Transverse colon (tissue), 4 donors: ENCODE results near the gene NKPD1. TPM values are rescaled to one million over a fixed set of nuclear protein-coding genes. Genes with fewer than 3 reads are reported as not detected.

ENCODE experiments used
- DNase-seq: peaks from one replicate; pipeline ENCODE4 v3.0.0-alpha.2; 2019
- H3K27ac ChIP-seq, 4 donors: fragments of 200-600 bp; sonication (generic); 2 replicates each; pipeline ENCODE4 v1.5.1; 2016 to 2018; ENCODE audit warnings: inconsistent platforms in 4 of 4
- H3K27me3 ChIP-seq: fragments of 200-600 bp; sonication (generic); 2 replicates; pipeline ENCODE4 v1.5.1; 2017; ENCODE audit warnings: inconsistent platforms
- H3K36me3 ChIP-seq, 4 donors: fragments of 200-600 bp; sonication (generic); 2 replicates each; pipeline ENCODE4 v1.5.1; 2017 to 2019; ENCODE audit warnings: inconsistent platforms in 4 of 4
- H3K4me1 ChIP-seq, 4 donors: fragments of 200-600 bp; sonication (generic); 2 replicates each; pipeline ENCODE4 v1.5.1; 2017 to 2020; ENCODE audit warnings: inconsistent platforms in 4 of 4
- H3K4me3 ChIP-seq, 4 donors: fragments of 200-600 bp; sonication (generic); 1 replicate in 1 of 4; 2 replicates in 3 of 4; pipeline versions ENCODE4 v1.5.1 to v1.6.1; 2017 to 2019; ENCODE audit warnings: inconsistent platforms in 4 of 4
- H3K9me3 ChIP-seq, 2 donors: fragments of 200-600 bp; sonication (generic); 2 replicates each; pipeline ENCODE4 v1.5.1; 2017 to 2019; ENCODE audit warnings: inconsistent platforms in 2 of 2
- EP300 ChIP-seq: sonication (generic); formaldehyde crosslinking; IDR thresholded peaks from one replicate; pipeline ENCODE4 v1.6.1; 2017; ENCODE audit warnings: antibody characterized with exemption, low read depth
- POLR2A ChIP-seq: fragments of 450-650 bp; IDR thresholded peaks from one replicate; pipeline ENCODE4 v1.6.1; 2016; ENCODE audit warnings: antibody characterized with exemption, mild to moderate bottlenecking, moderate library complexity
- POLR2AphosphoS5 ChIP-seq, 3 donors: sonication (generic); formaldehyde crosslinking; IDR thresholded peaks; one replicate each; pipeline ENCODE4 v1.6.1; 2016; ENCODE audit warnings: antibody characterized with exemption in 3 of 3
- WGBS, 2 donors: methylation state at CpG; one replicate each; pipeline ENCODE4 v1.1.5; 2018; ENCODE audit warnings: low coverage in 1 of 2; 5-methylcytosine and 5-hydroxymethylcytosine counted together
- in situ Hi-C, 4 donors: fragments of 200-750 bp; cut with MboI; loops; one replicate each; pipeline versions ENCODE4 v1.15.0 to v1.15.1; 2017; ENCODE audit warnings: low sequenced_read_pairs in 3 of 4, low pct_ligation_motif_present in 1 of 4, low pct_unique_long_range_greater_than_20kb in 1 of 4
- intact Hi-C: fragments of 100-400 bp; cut with DNase I; formaldehyde crosslinking; loops from one replicate; pipeline ENCODE4 v1.15.1; 2023; ENCODE audit warnings: low total_unique reads
- total RNA-seq, 4 donors: library from RNA; depleted of rRNA; stranded (reverse); fragments of >200 nt; gene quantifications; one replicate each; pipeline ENCODE4 v1.1.0, GENCODE V29; 2016
- TF ChIP-seq, protein P1 (sequence below), 5 experiments: fragments of 200-600 bp in 3 of 5; fragments of 450-650 bp in 2 of 5; sonication (generic) in 3 of 5; IDR thresholded peaks; 1 replicate in 2 of 5; 2 replicates in 3 of 5; pipeline ENCODE4 v1.5.1; 2016 to 2017; ENCODE audit warnings: antibody characterized with exemption in 5 of 5, inconsistent platforms in 3 of 5, mild to moderate bottlenecking in 2 of 5, moderate library complexity in 1 of 5

Gene NKPD1
- total RNA-seq, 4 donors from 2014 or later = 0.32 to 1.5 TPM; not detected in 2

DNA sequence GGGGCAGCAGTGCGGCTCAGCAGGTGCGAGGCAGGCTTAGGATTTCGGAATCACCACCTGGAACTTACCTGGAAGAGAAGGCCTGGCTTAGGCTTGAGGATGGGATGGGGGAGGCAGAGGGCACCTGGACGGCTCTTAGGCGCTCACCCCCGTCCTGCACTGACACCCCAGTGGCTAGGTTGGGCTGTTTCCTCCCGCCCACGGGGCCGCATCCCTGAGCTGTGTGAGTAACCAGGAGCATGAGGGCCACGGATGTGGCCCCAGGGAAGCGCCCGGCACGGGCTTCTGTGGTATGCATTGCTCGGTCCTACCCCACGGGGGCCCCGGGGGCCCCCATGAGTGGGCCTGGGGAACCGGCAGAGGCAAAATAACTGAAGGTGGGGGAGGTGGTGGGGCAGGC is 2.4 kb upstream of the NKPD1 start:
- intact Hi-C loops = no loop called here
- Histone ChIP-seq H3K36me3 (no peaks in the 10 kb centered on the region), H3K9me3 (no peaks in the 10 kb centered on the region), H3K27me3 (peaks cover 36% of the 10 kb centered on the region), H3K27ac (no peak overlapping the region), H3K4me1 (peaks cover 3 to 14% (median 10%) of the 10 kb centered on the region in 4 donors), H3K4me3 (no peak overlapping the region)
- 87% methylated on average over 16 of the region's 17 CpGs; no CpG with 5 or more reads in 1 of the 2 donors for WGBS, 2 donors
- in situ Hi-C loops = no loop called here
- no peak for TF ChIP-seq POLR2A
- TF ChIP-seq EP300 = no peak
- no peak for TF ChIP-seq POLR2AphosphoS5 (IDR thresholded peaks at IDR 0.05)
- TF ChIP-seq, protein P1, sequence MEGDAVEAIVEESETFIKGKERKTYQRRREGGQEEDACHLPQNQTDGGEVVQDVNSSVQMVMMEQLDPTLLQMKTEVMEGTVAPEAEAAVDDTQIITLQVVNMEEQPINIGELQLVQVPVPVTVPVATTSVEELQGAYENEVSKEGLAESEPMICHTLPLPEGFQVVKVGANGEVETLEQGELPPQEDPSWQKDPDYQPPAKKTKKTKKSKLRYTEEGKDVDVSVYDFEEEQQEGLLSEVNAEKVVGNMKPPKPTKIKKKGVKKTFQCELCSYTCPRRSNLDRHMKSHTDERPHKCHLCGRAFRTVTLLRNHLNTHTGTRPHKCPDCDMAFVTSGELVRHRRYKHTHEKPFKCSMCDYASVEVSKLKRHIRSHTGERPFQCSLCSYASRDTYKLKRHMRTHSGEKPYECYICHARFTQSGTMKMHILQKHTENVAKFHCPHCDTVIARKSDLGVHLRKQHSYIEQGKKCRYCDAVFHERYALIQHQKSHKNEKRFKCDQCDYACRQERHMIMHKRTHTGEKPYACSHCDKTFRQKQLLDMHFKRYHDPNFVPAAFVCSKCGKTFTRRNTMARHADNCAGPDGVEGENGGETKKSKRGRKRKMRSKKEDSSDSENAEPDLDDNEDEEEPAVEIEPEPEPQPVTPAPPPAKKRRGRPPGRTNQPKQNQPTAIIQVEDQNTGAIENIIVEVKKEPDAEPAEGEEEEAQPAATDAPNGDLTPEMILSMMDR (IDR thresholded peaks at IDR 0.05) = no peak
- no peak for DNase-seq

DNA sequence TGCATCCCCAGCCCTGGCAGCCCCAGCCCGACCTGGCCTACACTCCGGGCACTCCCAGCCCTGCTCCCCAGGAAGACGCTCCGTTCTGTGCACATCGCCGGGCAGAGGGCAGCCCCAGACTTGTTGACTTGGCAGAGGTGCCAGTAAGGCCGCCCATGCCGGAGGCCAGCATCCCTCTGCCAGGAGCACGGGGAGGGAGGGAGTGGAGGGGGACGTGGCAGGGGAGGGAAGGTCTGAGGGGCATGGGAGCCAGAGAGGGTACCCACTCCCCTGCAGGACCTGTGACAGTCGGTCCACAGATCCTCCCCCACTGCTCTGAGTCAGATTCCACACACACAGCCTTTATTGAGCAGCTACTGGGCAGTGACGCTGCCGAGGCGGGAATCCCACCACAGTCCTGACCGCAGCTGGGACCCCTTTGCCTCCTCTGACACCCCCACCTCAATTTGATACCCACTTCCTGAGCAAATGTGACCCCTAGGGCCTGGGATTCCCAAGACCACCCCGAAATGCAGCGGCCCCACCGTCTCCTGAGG is 1.9 kb upstream of the NKPD1 start:
- no peak for DNase-seq
- in situ Hi-C loops = no loop called here
- H3K27ac ChIP-seq = no peak overlapping the region
- H3K36me3 ChIP-seq = no peaks in the 10 kb centered on the region
- peaks cover 3 to 14% (median 10%) of the 10 kb centered on the region in 4 donors for H3K4me1 ChIP-seq
- H3K4me3 ChIP-seq = no peak overlapping the region
- 81% methylated on average over 18 of the region's 18 CpGs; no CpG with 5 or more reads in 1 of the 2 donors for WGBS, 2 donors
- peaks cover 41% of the 10 kb centered on the region for H3K27me3 ChIP-seq
- TF ChIP-seq, protein P1 (IDR thresholded peaks at IDR 0.05) = no peak
- TF ChIP-seq POLR2A (no peak), EP300 (no peak), POLR2AphosphoS5 (IDR thresholded peaks at IDR 0.05) (no peak)
- intact Hi-C loops = no loop called here
- H3K9me3 ChIP-seq = no peaks in the 10 kb centered on the region

DNA sequence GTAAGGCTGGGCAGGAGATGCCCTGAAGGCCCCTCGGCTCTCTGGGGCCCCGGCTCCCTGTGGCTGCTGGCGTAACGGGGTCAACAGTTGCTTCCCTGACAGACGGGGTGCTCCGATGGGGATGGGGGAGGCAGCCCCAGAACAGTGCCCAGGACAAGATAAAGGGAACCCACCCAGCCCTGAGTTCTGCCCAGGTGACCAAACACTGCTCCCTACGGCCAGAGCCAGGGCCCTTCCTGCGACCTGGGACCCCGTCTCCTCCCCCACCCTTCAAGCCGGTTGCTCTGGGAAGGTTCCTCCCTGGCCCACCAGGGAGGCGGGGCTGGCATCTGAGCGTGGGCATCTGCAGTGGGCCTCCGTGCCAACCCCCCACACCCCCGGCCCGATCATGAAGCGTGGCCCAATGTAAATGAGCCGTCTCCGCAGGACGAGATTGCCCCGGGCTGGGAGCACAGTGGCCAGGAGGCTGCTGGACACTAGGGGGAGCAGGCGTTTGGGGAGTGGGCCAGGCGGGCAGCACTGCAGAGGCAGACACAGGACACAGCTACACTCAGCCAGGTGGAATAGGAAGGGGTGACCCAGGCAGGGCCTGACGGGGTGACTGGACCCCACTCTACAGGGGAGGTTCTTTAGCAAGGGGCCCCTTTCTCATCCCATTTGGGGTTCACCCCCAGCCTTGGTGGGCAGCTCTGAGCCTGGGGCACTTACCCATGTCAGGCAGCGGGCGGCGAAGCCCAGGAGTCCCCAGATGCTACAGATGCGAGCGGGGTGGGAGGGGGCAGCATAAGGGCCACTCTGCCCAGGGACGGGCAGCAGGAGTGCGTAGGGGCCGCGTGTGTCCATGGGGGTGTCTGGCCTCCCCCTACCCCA is 1.2 kb upstream of the NKPD1 start:
- no peak for DNase-seq
- TF ChIP-seq, protein P1 (IDR thresholded peaks at IDR 0.05) = peak in 3 of 5 experiments; percentile 14 to 22 (median 17)
- TF ChIP-seq EP300 = no peak
- no peak overlapping the region for H3K27ac ChIP-seq
- H3K36me3 ChIP-seq = no peaks in the 10 kb centered on the region
- 56% methylated on average over 31 of the region's 32 CpGs; no CpG with 5 or more reads in 1 of the 2 donors for WGBS, 2 donors
- no peak overlapping the region for H3K4me3 ChIP-seq
- no peaks in the 10 kb centered on the region for H3K9me3 ChIP-seq
- intact Hi-C loops = no loop called here
- in situ Hi-C loops = no loop called here
- peaks cover 3 to 14% (median 10%) of the 10 kb centered on the region in 4 donors for H3K4me1 ChIP-seq
- peaks cover 41% of the 10 kb centered on the region for H3K27me3 ChIP-seq

DNA sequence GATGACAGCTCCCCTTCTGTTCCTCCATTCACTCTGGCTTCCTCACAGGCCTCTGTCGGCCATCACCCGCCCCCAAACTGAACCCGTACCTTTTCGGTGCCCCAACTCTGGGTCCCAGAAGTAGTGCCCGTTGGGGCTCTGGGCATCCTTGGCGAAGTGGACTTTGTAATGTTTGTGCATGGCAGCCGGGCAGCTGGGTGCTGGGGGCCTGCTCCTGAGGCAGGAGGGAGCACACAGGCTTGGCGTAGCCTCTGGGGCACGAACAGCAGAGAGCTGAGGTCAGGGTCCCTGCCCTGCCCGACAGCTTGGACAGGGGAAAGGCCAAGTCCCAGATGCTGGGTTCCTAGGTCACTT is 834 bp downstream of the NKPD1 start:
- 55% methylated on average over 10 of the region's 10 CpGs; no CpG with 5 or more reads in 1 of the 2 donors for WGBS, 2 donors

More for the DNA sequence above, 834 bp downstream of the NKPD1 start:
- DNase-seq = no peak
- in situ Hi-C loops (no loop called here), intact Hi-C loops (no loop called here)
- Histone ChIP-seq H3K27ac (no peak overlapping the region), H3K27me3 (peaks cover 45% of the 10 kb centered on the region), H3K9me3 (no peaks in the 10 kb centered on the region), H3K4me3 (no peak overlapping the region), H3K36me3 (no peaks in the 10 kb centered on the region), H3K4me1 (peaks cover 3 to 14% (median 12%) of the 10 kb centered on the region in 4 donors)
- no peak for TF ChIP-seq EP300
- no peak for TF ChIP-seq POLR2A
- TF ChIP-seq, protein P1 (IDR thresholded peaks at IDR 0.05) = no peak
- TF ChIP-seq POLR2AphosphoS5 (IDR thresholded peaks at IDR 0.05) = no peak
